Stimulated activated CD4-positive, alpha-beta T cell treated with anti-CD3 and anti-CD28 coated beads, Interleukin-15, amount 100 ng/mL, for 48 hours (primary cell): ENCODE results near the gene CSRP1.
"Not testable (repeated sequence)": the region's sequence is repeated elsewhere in the genome, so short reads cannot be mapped to it uniquely, and the experiment has no call there.

ENCODE experiments used
- DNase-seq, 2 donors: peaks; one replicate each; pipeline ENCODE4 v3.0.0-alpha.2; 2020; ENCODE audit warnings: low read depth in 2 of 2

The CSRP1 gene

DNA sequence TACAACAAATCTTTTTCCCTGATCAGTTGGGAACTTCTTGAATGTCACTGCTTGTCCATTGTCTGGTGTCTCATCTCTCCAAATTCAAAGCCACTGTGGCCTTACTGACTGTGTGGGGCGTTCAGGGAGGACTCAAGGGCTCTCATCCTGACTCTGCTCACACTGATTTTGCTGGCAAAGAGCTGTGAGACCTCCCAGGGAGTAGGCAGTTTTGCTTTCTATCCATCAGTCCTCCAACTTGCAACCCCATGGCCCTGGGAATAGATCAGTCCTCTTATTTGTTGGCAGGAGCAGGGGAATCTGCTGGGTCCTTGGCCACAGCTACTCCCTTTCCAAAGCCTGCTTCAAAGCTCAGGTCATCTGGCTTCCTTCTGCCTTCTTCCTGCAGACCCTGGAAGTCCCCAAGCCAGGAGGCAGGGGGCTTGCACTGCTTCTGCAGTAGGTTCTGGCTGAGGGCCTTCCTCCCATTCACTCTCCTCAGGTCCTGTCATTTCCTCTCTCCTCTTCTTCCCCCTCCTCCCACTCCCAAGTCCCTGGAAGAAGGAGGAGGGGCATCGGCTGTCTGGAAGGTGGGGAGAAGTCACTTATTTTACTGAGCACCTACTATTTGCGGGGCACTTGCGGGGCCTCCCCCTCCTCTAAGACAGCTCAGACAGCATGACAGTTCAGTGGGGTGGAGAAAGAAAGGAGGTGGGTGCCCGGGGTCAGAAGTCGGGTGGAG, 31.1 kb upstream of the CSRP1 start:
- no peak for DNase-seq

DNA sequence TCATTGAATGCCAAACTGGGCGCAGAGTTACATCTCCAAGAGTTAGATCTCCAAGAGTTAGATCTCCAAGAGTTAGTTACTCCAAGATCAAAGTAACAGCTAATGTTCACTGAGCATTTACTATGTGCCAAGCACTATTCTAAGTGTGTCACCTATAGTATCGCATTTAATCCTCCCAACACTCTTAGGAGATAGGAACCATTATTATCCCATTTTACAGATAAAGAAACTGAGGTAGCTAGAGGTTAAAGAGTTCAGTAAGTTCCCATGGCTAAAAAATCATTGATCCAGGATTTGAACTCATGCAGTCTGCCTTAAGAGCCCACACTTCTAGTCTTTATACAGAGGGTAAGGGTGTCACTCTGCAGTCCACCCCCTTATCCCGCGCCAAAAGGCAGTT, 30.5 kb upstream of the CSRP1 start:
- no peak for DNase-seq

DNA sequence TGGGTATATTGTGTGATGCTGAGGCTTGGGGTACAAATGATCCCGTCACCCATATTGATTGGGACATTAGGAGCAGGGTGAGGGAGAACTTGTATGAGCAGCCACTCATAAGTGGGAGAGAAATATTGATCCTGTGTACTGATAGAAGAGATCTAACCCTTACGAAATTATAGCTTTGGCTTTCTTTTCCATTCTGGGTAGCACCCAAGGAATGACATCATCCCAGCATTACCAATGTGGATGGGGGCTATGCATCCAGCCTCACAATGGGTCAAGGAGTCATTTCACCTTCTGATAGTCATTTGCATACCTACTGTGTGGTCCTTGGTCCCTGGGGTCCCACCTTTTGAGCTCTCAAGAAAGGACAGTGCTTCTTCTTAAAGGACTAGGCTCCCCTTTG, 30.1 kb upstream of the CSRP1 start:
- no peak for DNase-seq

DNA sequence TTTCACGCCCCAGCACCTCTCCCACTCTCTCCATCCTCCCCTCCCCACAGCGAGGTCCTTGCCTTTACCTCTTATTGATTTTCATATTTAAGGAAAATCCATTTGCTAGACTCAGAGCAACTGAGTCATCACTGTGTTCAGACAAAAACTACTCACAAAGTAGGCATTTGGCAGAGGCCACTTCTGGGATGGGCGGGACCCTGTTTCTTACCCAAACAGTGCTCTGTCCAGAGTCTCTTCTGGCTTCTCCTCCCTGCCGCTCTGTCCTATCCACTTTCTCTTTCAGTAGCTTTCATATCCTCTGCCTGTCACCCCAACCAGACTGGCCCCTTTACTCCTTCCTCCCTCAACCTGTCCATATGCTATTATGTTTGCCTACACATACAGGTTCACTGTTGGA, 29.6 kb upstream of the CSRP1 start:
- DNase-seq, result no peak

DNA sequence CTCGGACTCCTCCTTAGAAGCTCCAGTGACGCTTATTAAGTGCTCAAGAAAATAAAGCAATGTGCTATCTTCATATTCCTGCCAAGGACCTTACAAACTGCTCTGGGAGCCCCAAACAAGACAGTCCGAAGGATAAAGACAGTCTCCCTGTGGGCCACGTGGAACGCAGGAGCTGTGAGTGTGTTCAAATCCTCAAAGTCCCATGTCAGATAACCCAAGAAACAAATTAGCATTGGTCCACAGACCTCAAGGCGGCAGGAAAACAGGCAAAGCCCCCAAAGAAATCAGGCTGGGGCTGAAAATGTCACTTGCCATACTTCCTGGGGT, 29.0 kb upstream of the CSRP1 start:
- no peak for DNase-seq

DNA sequence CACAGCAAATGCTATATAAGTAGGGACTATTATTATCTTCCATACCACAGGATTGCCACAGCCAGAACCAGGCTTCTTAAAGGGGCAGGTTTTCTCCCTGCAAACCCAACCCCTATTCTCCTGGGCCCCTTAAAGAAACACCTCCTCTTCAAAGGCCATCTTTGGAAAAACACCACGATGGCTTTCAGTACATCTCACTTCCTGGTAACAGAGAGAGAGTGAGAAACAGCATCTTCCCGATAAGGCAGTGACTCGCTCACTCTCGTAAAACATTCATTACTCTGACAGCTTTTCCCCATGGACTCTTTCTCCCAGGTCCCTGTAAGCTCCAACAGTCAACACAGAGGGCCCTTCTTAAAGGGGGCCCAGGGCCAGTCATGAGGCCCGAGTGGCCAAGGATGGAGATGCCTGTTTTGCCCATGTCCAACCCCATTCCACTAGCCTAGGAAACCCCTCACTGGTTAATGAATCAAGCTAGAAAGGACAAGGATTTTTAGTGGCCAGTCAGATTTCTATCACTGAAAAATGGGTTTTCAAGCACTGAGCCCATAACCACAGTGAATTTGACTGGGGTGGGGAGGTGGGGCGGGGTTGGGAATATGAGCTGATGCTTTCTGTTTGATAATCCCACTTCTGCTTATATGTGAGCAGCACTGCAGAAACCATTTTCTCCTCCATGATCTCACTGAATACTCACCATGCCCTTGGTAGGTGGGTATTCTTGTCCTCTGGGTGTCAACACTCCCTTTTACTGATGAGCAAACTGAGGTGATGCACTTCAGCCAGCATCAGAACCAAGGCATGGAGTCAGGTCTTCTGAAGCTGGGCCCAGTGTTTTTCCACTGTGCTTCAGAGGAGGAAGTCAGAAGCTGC, 28.4 kb upstream of the CSRP1 start:
- no peak for DNase-seq

DNA sequence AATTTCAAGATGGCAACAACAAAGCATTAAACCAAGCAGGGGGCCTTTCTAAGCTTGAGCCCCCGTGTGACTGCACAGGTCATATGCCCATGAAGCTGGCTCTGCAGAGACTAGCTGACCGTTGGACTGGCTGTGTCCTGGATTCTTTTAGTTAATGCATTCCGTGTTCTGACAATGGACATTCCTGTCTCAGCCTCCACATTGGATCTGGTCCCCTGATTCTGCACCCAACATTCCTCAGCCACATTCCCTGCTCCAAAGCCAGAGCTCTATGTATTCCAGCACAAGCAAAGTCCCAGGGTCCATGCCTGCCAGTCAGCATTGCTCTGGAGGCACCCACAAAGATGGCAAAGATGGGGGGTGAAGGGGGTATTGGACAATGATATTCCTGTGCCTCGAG, 26.9 kb upstream of the CSRP1 start:
- DNase-seq, result no peak

DNA sequence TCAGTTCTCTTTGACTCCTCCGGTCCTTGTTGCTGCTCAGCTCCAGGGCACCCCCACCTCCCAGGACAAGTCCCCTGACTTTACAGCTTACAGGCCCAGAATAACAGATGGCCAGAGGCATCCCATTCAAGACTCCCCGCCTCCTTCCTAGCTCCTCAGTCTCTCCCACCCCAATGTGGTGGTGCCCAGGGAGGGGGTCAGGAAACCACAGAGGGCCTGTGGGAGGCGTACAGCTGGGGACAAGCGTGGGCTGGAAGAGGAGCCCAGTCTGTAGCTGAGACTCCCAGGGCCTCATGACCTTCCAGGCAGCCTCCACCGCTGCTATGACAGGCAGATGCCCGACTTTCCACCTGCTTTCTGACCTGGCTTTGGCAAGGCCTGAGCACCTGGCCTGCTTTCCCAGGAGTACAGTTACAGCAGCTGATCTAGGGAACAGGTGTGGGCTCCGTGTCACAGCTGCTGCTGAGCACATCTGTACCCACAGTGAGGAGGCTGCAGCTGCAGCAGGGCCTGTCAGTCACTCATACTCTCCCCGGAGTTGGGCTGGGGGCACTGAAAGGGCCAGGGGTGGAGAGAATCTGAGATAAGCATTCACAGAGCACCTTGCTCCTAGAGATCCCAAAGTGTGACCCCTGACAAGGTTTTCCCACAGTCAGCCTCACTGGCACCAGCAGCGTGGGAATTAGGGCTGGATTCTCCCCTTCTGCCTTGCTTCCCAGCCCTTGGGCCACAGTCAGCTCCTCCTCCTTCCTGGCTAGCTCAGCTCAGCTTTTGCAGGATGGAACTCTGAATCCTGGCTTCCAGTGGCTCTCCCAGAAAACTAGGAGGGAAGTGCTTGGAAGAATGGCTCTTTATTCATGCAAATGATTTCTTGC, 24.9 kb upstream of the CSRP1 start:
- no peak for DNase-seq

DNA sequence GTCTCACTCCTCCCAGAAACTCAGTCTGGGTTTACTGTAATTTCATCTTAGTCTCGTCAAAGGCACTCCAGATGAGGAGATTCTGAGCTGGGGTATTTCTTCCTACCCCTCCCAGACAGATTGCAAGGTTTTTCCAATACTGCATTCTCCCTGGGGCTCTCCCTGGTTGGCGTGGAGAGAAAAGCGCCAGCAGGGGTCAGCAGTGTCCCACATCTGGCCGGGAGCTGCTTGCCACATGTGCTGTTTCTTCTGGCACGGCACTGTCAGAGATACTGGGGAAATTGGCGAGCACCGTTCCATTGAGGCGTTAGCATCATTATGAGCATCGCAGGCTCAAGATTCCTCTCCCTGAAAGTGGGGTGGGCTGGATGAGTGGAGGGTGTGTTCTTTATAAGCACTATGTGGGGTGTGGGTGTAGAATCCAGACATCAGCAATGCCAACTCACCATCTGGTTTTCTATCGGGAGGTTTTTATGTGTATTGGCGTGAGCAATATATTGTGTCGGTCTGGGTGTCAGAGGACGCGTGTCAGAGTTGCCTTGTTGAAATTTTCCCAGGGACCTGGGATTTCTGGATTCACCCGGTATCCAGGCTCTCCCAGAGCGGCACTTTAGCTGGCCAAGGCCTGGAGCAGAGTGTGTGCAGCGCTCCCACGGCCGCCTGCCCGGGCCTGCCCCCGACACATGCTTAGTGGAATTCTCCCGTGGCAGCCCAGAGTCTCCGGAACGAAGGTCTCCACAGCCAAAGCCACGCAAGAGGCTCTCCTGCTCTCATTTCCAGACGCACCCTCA, 24.0 kb upstream of the CSRP1 start:
- DNase-seq, result peak in 1 of 2 donors; percentile 28

DNA sequence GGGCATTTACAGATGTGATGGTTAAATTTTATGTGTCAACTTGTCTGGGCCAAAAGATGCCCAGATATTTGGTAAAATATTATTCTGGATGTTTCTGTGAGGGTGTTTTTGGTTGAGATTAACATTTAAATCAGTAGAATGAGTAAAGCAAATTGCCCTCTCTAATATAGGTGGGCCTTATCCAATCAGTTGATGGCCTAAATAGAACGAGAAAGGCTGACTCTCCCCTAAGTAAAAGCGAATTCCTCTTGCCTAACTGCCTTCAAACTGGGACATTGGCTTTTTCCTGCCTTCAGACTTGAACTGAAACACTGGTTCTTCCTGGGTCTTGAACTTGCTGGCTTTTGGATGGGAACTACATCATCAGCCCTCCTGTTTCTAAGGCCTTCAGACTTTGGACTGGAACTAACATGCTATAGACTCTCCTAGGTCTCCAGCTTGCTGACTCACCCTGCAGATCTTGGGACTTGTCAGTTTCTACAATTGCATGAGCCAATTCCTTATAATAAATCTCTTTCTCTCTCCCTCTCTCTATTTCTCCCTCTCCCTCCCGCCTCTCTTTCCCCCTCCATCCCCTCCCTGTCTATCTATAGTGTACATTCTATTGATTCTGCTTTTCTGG, 21.8 kb upstream of the CSRP1 start:
- DNase-seq, result no peak

DNA sequence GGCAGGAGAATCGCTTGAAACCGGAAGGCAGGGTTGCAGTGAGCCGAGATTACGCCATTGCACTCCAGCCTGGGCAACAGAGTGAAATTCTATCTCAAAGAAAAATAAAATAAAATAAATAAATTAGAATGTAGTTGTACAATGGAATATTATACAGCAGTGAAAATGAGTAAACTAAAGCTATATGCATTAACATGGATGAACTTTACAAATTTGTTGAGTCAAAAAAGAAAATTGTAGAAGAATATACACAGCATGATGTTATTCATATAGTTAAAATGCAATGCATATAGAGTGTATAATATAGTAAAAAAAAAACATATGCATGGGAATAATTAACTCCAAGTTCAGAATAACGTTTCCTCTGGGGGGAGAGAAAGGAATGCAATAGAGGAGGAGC, 21.0 kb upstream of the CSRP1 start:
- DNase-seq, result no peak

DNA sequence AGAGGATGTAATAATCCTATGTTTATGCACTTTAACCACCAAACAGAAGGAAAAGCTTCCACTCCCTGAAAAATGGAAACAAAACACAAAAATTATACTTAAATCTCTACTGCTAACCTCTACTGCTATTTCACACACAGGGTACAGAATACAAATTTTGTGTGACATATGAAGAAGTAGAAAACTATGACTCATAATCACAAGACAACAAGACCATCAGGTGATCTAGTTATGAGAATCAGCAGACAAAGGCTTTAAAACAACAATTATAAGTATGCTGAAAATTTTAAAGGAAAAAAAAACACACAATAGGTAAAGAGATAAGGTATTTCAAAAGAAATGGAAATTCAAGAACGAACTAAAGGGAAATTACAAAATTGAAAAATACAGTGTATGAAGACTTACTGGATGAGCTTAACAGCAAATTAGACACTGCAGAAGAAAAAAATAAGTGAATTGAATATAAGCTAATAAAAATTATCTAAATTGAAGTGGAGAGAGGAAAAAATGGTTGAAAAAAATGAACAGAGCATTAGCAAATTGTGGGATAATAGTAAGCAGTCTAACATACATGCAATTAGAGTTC, 18.4 kb upstream of the CSRP1 start:
- no peak for DNase-seq

DNA sequence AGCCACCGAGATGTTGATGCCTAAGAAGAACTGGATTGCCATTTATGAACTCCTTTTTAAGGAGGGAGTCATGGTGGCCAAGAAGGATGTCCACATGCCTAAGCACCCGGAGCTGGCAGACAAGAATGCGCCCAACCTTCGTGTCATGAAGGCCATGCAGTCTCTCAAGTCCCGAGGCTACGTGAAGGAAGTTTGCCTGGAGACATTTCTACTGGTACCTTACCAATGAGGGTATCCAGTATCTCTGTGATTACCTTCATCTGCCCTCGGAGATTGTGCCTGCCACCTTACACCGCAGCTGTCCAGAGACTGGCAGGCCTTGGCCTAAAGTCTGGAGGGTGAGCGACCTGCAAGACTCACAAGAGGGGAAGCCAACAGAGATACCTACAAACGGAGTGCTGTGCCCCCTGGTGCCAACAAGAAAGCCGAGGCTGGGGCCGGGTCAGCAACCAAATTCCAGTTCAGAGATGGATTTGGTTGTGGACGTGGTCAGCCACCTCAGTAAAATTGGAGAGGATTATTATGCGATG, 13.2 kb upstream of the CSRP1 start:
- not testable (repeated sequence) for DNase-seq

DNA sequence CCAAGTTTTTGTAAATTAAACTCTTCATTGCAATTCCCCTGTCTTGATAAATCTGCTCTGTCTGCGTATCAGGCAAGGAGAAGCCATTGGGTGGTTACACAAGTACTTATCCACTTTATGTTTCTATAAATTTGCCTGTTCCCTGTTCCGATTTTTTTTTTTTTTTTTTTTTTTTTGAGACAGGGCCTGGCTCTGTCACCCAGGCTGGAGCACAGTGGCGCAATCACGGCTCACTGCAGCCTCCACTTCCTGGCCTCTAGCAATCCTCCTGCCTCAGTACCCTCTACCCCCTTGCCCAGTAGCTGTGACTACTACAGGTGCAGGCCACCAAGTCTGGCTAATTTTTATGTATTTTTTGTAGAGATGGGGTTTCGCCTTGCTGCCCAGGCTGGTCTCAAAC, 11.1 kb upstream of the CSRP1 start:
- no peak for DNase-seq

DNA sequence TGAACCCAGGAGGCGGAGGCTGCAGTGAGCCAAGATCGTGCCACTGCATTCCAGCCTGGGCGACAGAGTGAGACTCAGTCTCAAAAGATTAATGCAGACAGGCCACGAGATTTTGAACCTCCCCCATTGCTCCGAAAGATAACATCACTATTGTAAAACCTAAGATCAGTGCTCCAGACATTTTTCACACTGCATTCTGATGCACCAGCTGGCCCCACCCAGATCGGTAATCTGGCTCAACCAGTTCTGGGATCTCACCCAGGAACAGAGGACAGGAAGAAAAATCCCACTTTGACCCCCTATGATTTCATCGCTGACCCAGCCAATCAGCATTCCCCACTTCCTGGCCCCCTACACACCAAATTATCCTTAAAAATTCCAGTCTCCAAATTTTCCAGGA, 10.7 kb upstream of the CSRP1 start:
- no peak for DNase-seq

DNA sequence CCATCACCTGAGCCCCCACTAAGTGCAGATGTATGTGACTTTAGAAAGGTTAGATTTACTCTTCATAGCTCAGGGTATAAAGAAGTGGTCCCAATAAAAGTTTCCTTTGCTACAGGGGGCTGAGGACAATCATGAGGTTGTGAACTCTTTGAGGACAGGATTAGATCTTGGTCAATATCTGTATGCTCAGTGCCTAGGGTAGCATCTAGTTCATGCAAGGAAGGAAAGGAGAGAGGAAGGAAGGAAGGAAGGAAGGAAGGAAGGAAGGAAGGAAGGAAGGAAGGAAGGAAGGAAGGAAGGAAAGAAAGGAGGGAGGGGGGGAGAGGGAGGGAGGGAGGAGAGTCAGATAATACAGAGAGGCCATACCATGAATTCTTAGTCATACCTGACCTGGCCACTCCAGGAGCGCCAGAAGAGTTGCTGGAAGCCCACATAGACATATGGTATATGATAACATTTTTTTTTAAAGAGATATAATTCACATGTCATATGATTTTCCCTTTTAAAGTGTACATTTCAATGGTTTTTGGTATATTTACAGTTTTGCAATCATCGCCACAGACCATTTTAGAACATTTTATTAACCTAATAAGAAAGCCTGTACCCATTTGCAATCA, 9.7 kb upstream of the CSRP1 start:
- DNase-seq, result no peak

DNA sequence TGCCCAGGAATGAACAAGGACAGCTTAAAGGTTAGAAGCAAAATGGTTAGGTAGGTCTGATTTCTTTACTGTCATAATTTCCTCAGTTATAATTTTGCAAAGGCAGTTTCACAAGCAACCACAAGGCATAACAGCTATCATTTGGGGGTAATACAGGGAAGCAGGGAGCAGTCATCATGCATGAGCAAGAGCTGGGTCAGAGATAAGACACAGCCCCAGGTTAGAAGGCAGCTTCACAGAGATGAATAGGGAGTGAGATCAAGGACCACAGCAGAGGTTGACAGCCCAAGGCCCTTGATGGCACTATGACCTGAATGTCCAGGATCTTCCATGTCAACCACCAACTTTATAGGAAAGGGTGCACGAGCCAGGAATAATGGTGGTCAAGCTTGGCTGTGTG, 9.0 kb upstream of the CSRP1 start:
- DNase-seq, result no peak

DNA sequence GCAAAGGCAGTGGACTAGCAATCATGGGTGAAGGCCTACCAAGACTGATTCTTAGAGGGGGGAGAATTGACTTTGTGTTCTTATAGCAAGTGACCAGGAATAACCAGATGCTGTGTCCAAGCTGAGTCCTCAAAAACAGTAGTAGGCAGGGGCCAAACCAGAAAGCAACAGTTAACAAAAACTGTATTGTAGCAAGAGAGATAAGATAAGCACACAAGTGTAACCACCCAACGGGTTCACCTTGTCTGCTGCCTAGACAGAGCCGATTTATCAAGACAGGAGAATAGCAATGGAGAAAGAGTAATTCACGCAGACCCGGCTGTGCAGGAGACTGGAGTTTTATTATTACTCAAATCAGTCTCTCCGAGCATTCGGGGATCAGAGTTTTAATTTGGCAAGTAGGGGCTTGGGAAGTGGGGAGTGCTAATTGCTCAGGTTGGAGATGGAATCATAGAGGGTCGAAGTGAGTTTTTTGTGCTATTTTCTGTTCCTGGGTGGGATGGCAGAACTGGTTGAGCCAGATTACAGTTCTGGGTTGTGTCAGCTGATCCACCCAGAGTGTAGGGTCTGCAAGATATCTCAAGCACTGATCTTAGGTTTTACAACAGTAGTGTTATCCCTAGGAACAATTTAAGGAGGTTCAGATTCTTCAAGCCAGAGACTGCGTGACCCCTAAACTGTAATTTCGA, 8.3 kb upstream of the CSRP1 start:
- DNase-seq, result no peak

DNA sequence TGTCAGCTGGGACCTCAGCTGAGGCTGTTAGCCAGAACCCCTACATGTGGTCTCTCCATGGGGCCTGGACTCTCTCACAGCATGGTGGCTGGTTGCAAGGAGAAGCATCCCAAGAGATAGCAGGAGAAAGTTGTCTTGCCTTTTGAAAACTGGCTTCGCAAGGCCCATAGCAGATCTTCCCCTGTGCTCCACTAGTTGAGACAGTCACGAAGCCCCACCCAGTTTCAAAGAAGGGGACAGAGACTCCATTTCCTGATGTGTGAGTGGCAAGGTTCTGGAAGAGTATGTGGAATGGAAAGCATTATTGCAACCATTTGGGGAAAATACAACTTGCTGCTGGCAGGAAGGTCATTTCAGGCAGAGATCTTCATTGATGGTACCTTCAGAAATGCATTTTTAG, 7.5 kb upstream of the CSRP1 start:
- DNase-seq, result no peak
